Loucy (cell line): ENCODE data around the gene LRFN4.

Experiments used
- EZH2phosphoT487 ChIP-seq: fragments of 200-600 bp; IDR thresholded peaks from 2 replicates; pipeline ENCODE4 v1.6.1; 2018; ENCODE audit warnings: antibody characterized with exemption, mild to moderate bottlenecking, moderate library complexity, borderline replicate concordance
- TF ChIP-seq, protein P1 (sequence below): fragments of 200-600 bp; sonication (generic); conservative IDR thresholded peaks from 2 replicates; pipeline ENCODE4 v1.5.1; 2014; ENCODE audit warnings: mild to moderate bottlenecking, antibody characterized with exemption, low read length

DNA sequence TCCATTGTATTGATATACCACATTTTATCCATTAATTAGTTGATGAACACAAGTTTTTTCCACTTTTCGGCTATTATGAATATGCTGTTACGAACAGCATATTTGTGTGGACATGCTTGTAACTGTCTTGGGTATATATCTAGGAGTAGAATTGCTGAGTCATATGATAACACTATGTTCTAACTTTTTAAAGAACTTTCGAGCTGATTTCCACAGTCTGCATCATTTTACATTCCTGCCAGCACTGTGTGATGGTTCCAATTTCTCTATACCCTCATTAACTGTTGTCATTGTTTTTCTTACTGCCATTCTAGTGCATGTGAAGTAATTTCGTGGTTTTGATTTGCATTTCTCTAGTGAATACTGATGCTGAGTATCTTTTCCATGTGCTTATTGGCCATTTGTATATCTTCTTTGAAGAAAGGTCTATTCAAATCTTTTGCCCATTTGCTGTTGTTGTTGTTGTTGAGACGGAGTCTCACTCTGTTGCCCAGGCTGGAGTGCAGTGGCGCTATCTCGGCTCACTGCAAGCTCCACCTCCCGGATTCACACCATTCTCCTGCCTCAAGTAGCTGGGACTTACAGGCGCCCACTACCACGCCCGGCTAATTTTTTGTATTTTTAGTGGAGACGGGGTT, 21.0 kb upstream of the LRFN4 start:
- TF ChIP-seq, protein P1, sequence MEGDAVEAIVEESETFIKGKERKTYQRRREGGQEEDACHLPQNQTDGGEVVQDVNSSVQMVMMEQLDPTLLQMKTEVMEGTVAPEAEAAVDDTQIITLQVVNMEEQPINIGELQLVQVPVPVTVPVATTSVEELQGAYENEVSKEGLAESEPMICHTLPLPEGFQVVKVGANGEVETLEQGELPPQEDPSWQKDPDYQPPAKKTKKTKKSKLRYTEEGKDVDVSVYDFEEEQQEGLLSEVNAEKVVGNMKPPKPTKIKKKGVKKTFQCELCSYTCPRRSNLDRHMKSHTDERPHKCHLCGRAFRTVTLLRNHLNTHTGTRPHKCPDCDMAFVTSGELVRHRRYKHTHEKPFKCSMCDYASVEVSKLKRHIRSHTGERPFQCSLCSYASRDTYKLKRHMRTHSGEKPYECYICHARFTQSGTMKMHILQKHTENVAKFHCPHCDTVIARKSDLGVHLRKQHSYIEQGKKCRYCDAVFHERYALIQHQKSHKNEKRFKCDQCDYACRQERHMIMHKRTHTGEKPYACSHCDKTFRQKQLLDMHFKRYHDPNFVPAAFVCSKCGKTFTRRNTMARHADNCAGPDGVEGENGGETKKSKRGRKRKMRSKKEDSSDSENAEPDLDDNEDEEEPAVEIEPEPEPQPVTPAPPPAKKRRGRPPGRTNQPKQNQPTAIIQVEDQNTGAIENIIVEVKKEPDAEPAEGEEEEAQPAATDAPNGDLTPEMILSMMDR = no peak
- TF ChIP-seq EZH2phosphoT487 = no peak
